Type B pancreatic cell (in vitro differentiated cells): ENCODE data around the gene CAMTA1. TPM values are rescaled to one million over a fixed set of nuclear protein-coding genes. Genes with fewer than 3 reads are reported as not detected.

Experiments
- DNase-seq: peaks from one replicate; pipeline ENCODE4 v3.0.0; 2021; ENCODE audit warnings: mixed read lengths; ENCODE audit not compliant: unreplicated experiment; ENCODE audit errors: extremely low spot score
- H3K27ac Mint-ChIP-seq: 2 replicates; pipeline ENCODE4 v1.8.0; 2021; ENCODE audit warnings: mild to moderate bottlenecking, mixed read lengths
- H3K27me3 Mint-ChIP-seq: 2 replicates; pipeline ENCODE4 v1.8.0; 2021; ENCODE audit warnings: mixed read lengths
- H3K36me3 Mint-ChIP-seq: 2 replicates; pipeline ENCODE4 v1.8.0; 2021; ENCODE audit warnings: mixed read lengths
- H3K4me1 Mint-ChIP-seq: one replicate; pipeline ENCODE4 v1.8.0; 2021; ENCODE audit warnings: mixed read lengths; ENCODE audit not compliant: unreplicated experiment
- H3K4me3 Mint-ChIP-seq: 2 replicates; pipeline ENCODE4 v1.8.0; 2021; ENCODE audit warnings: mild to moderate bottlenecking, mixed read lengths
- H3K9me3 Mint-ChIP-seq: 2 replicates; pipeline ENCODE4 v1.8.0; 2021; ENCODE audit warnings: mixed read lengths
- CTCF ChIP-seq: fragments of 200-600 bp; sonication (generic); conservative IDR thresholded peaks from 2 replicates; pipeline ENCODE4 v1.5.0; 2021; ENCODE audit warnings: antibody characterized with exemption, mild to moderate bottlenecking
- total RNA-seq: library from RNA; stranded (reverse); gene quantifications from 2 replicates; pipeline ENCODE4 v1.2.1, GENCODE V29; 2021; ENCODE audit warnings: low replicate concordance

Gene CAMTA1
- total RNA-seq, 1 donor from 2014 or later: 82.5 TPM

- Mint-ChIP-seq H3K27ac (no peak overlapping the region), H3K4me1 (peaks cover 15% of the 10 kb centered on the region), H3K4me3 (no peak overlapping the region), H3K9me3 (peaks cover 10% of the 10 kb centered on the region), H3K36me3 (no peaks in the 10 kb centered on the region), H3K27me3 (peaks cover 6% of the 10 kb centered on the region)
- no peak for DNase-seq
- TF ChIP-seq CTCF: peak; percentile 17
Measured at GRCh38 chr1:7120863-7121621, 335.8 kb downstream of the CAMTA1 start.

- no peak overlapping the region for H3K4me3 Mint-ChIP-seq
- H3K36me3 Mint-ChIP-seq: no peaks in the 10 kb centered on the region
Measured at GRCh38 chr1:7121622-7121988, 336.4 kb downstream of the CAMTA1 start.

GRCh38 chr1:7127322-7128075 is 342.2 kb downstream of the CAMTA1 start:
- Mint-ChIP-seq H3K27me3 (peaks cover 3% of the 10 kb centered on the region), H3K4me1 (no peaks in the 10 kb centered on the region), H3K4me3 (no peak overlapping the region), H3K27ac (no peak overlapping the region), H3K9me3 (no peaks in the 10 kb centered on the region), H3K36me3 (no peaks in the 10 kb centered on the region)
- no peak for TF ChIP-seq CTCF
- DNase-seq: no peak

More at GRCh38 chr1:7121622-7121988, 336.4 kb downstream of the CAMTA1 start:
- Mint-ChIP-seq H3K9me3 (peaks cover 10% of the 10 kb centered on the region), H3K4me1 (peaks cover 15% of the 10 kb centered on the region), H3K27ac (no peak overlapping the region), H3K27me3 (peaks cover 6% of the 10 kb centered on the region)
- no peak for DNase-seq
- no peak for TF ChIP-seq CTCF

GRCh38 chr1:7128293-7128692 is 343.0 kb downstream of the CAMTA1 start:
- peaks cover 3% of the 10 kb centered on the region for H3K27me3 Mint-ChIP-seq

GRCh38 chr1:7130127-7130526 is 344.9 kb downstream of the CAMTA1 start:
- TF ChIP-seq CTCF: no peak
- no peak for DNase-seq
- Mint-ChIP-seq H3K9me3 (no peaks in the 10 kb centered on the region), H3K36me3 (no peaks in the 10 kb centered on the region), H3K27me3 (peaks cover 3% of the 10 kb centered on the region), H3K4me3 (no peak overlapping the region), H3K4me1 (no peaks in the 10 kb centered on the region), H3K27ac (no peak overlapping the region)

More at GRCh38 chr1:7128293-7128692, 343.0 kb downstream of the CAMTA1 start:
- DNase-seq: no peak
- no peaks in the 10 kb centered on the region for H3K36me3 Mint-ChIP-seq
- no peaks in the 10 kb centered on the region for H3K4me1 Mint-ChIP-seq
- no peak for TF ChIP-seq CTCF
- no peaks in the 10 kb centered on the region for H3K9me3 Mint-ChIP-seq
- no peak overlapping the region for H3K4me3 Mint-ChIP-seq
- H3K27ac Mint-ChIP-seq: no peak overlapping the region
